Common myeloid progenitor, CD34-positive (primary cell): ENCODE measurements around the gene FRMD7.
A peak's percentile ranks its signal among the peaks of the same experiment; 100 is the strongest.
"Not testable (repeated sequence)": the region's sequence is repeated elsewhere in the genome, so short reads cannot be mapped to it uniquely, and the experiment has no call there.

Source experiments
- CTCF ChIA-PET: fragments of 350-600 bp; sonication (Branson Sonifier 250); formaldehyde crosslinking; loops from one replicate; lab custom pipeline; 2021; ENCODE audit warnings: antibody characterized with exemption; lab: Charles Lee
- POLR2A ChIA-PET: fragments of 350-600 bp; sonication (Branson Sonifier 250); formaldehyde crosslinking; loops from one replicate; lab custom pipeline; 2021; ENCODE audit warnings: antibody characterized with exemption; lab: Charles Lee
- DNase-seq, 3 donors: peaks; one replicate each; pipeline versions ENCODE4 v3.0.0 to v3.0.0-alpha.2; 2013
- H3K27ac ChIP-seq, 2 experiments: 1 replicate in 1 of 2; 2 replicates in 1 of 2; pipeline ENCODE4 v1.7.0; 2013; ENCODE audit warnings: inconsistent platforms in 2 of 2, low read length in 2 of 2, mild to moderate bottlenecking in 2 of 2, low read depth in 1 of 2, moderate library complexity in 1 of 2; ENCODE audit not compliant: severe bottlenecking in 2 of 2, insufficient read depth in 1 of 2, poor library complexity in 1 of 2
- H3K27me3 ChIP-seq, 5 experiments: replicated peaks in 2 of 5; 1 replicate in 3 of 5; 2 replicates in 2 of 5; pipeline versions ENCODE4 v1.6.1 to v1.7.0; 2013; ENCODE audit warnings: low read length in 4 of 5, mild to moderate bottlenecking in 2 of 5, moderate library complexity in 2 of 5, inconsistent platforms in 1 of 5; ENCODE audit not compliant: insufficient read depth in 5 of 5, control insufficient read depth in 4 of 5
- H3K36me3 ChIP-seq, 4 experiments: 1 replicate in 2 of 4; 2 replicates in 2 of 4; pipeline versions ENCODE4 v1.6.1 to v1.7.0; 2013; ENCODE audit warnings: low read length in 3 of 4, control low read depth in 1 of 4, mild to moderate bottlenecking in 1 of 4; ENCODE audit not compliant: control insufficient read depth in 4 of 4, insufficient read depth in 4 of 4
- H3K4me1 ChIP-seq, 4 experiments: 1 replicate in 3 of 4; 2 replicates in 1 of 4; pipeline versions ENCODE4 v1.6.1 to v1.7.1; 2013; ENCODE audit warnings: low read length in 3 of 4, mild to moderate bottlenecking in 3 of 4, control low read depth in 1 of 4, inconsistent platforms in 1 of 4, moderate library complexity in 1 of 4; ENCODE audit not compliant: control insufficient read depth in 4 of 4, insufficient read depth in 4 of 4; ENCODE audit errors: control extremely low read depth in 1 of 4
- H3K4me3 ChIP-seq, 7 experiments: 1 replicate in 4 of 7; 2 replicates in 3 of 7; pipeline versions ENCODE4 v1.5.1 to v1.7.0; 2013; ENCODE audit warnings: mild to moderate bottlenecking in 7 of 7, low read length in 6 of 7, moderate library complexity in 6 of 7, inconsistent platforms in 2 of 7, low read depth in 2 of 7, control low read depth in 1 of 7; ENCODE audit not compliant: insufficient read depth in 4 of 7, control insufficient read depth in 1 of 7; ENCODE audit errors: extremely low read depth in 1 of 7
- H3K9me3 ChIP-seq, 5 experiments: 1 replicate in 4 of 5; 2 replicates in 1 of 5; pipeline versions ENCODE4 v1.6.1 to v1.7.1; 2013; ENCODE audit warnings: low read length in 4 of 5, mild to moderate bottlenecking in 2 of 5, inconsistent platforms in 1 of 5, low read depth in 1 of 5, moderate library complexity in 1 of 5; ENCODE audit not compliant: control insufficient read depth in 4 of 5, insufficient read depth in 2 of 5; ENCODE audit errors: control extremely low read depth in 1 of 5
- WGBS: methylation state at CpG from one replicate; pipeline ENCODE4 v1.1.5; 2013; ENCODE audit not compliant: insufficient coverage; 5-methylcytosine and 5-hydroxymethylcytosine counted together

The FRMD7 gene

GRCh38 chrX:132098704-132099103 is 29.1 kb downstream of the FRMD7 start:
- H3K36me3 ChIP-seq, H3K27ac ChIP-seq, H3K9me3 ChIP-seq, DNase-seq, CTCF ChIA-PET, H3K4me1 ChIP-seq, POLR2A ChIA-PET, H3K4me3 ChIP-seq: not testable (repeated sequence)
- H3K27me3 ChIP-seq: peaks cover 0 to 18% (median 0%) of the 10 kb centered on the region in 5 experiments
- 91% methylated on average over 2 of the region's 4 CpGs for WGBS

DNA sequence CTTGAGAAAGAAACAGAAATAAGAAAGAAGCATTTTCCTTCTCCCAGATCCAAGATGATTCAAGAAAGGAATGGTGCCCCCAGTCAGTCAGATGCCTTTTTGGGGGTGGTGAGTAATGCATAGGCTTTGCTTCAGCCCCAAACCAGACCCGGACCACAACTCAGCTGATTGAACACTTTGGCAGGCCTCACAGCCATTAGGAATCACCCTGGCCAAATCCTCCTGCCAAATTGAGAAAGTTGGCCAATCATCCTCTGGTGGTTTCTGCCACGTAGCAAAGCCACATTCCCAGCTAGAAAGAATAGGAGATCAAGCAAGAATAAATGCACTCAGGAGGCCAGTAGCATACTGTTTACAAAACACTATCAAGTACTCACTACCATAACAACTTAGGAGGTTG is 33.7 kb downstream of the FRMD7 start:
- ChIA-PET CTCF (interaction anchor here (1.5 kb wide), 1 partner anchor 9 kb away, joined by 3 read pairs; no protein-coding TSS in a partner anchor), POLR2A (no interaction called here)
- Histone ChIP-seq H3K4me1 (peaks cover 0 to 9% (median 7%) of the 10 kb centered on the region in 4 experiments), H3K27me3 (peaks cover 0 to 12% (median 0%) of the 10 kb centered on the region in 5 experiments), H3K36me3 (no peaks in the 10 kb centered on the region), H3K9me3 (no peaks in the 10 kb centered on the region), H3K4me3 (no peak overlapping the region), H3K27ac (no peak overlapping the region)
- 57% methylated on average over 2 of the region's 2 CpGs for WGBS
- no peak for DNase-seq

- Histone ChIP-seq H3K36me3 (no peaks in the 10 kb centered on the region), H3K27ac (no peak overlapping the region), H3K27me3 (peaks cover 0 to 12% (median 0%) of the 10 kb centered on the region in 5 experiments), H3K9me3 (no peaks in the 10 kb centered on the region), H3K4me1 (peaks cover 0 to 9% (median 7%) of the 10 kb centered on the region in 4 experiments), H3K4me3 (no peak overlapping the region)
- WGBS: 75% methylated on average over 2 of the region's 4 CpGs
- ChIA-PET CTCF (interaction anchor here (5.4 kb wide), 1 partner anchor 127 kb away, joined by 38 read pairs; the partner anchor contains the start of gene RAP2C), POLR2A (no interaction called here)
- no peak for DNase-seq
These were observed 34.5 kb downstream of the FRMD7 start for GRCh38 chrX:132093239-132093860.

- Histone ChIP-seq H3K27ac (no peak overlapping the region), H3K4me3 (no peak overlapping the region), H3K9me3 (no peaks in the 10 kb centered on the region), H3K4me1 (peaks cover 0 to 9% (median 7%) of the 10 kb centered on the region in 4 experiments), H3K27me3 (peaks cover 0 to 12% (median 0%) of the 10 kb centered on the region in 5 experiments), H3K36me3 (no peaks in the 10 kb centered on the region)
- ChIA-PET POLR2A (no interaction called here), CTCF (interaction anchor here (0.8 to 5.4 kb wide), 5 partner anchors 9 to 240 kb away, joined by 3 to 38 read pairs (median 3); partner anchors contain the start of gene RAP2C)
- WGBS: 53% methylated on average over 7 of the region's 7 CpGs
- peak; percentile 58 to 77 (median 72) for DNase-seq
These were observed 35.3 kb downstream of the FRMD7 start for GRCh38 chrX:132092439-132093065.

- Histone ChIP-seq H3K4me3 (no peak overlapping the region), H3K27ac (no peak overlapping the region), H3K9me3 (no peaks in the 10 kb centered on the region), H3K27me3 (peaks cover 0 to 9% (median 0%) of the 10 kb centered on the region in 5 experiments), H3K36me3 (no peaks in the 10 kb centered on the region), H3K4me1 (peaks cover 0 to 9% (median 7%) of the 10 kb centered on the region in 4 experiments)
- WGBS: 44% methylated on average over 5 of the region's 8 CpGs
- peak in 2 of 3 donors; percentile 41 to 54 for DNase-seq
- ChIA-PET CTCF (interaction anchor here (0.9 to 5.4 kb wide), 2 partner anchors 24 to 129 kb away, joined by 3 to 38 read pairs; partner anchors contain the start of gene RAP2C), POLR2A (no interaction called here)
These were observed 37.2 kb downstream of the FRMD7 start for GRCh38 chrX:132090403-132091159.

DNA sequence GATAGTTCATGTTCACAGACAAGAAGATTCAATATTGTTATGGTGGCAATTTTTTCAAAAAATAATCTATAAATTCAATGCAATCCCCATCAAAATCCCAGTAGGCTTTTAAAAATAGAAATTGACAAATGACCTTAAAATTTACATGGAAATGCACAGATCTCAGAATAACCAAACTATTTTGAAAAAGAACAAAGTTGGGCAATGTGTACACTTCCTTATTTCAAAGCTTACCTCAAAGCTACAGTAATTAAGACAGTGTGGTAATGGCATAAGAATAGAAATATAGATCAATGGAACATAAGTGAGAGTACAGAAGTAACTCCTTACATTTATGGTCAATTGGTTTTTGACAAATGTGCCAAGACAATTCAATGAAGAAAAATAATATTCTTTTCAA is 39.0 kb downstream of the FRMD7 start:
- H3K27ac ChIP-seq: no peak overlapping the region
- no peak for DNase-seq
- H3K9me3 ChIP-seq: no peaks in the 10 kb centered on the region
- ChIA-PET POLR2A (interaction anchor here (0.7 kb wide), 1 partner anchor 165 kb away, joined by 3 read pairs; no protein-coding TSS in a partner anchor), CTCF (interaction anchor here (0.9 to 5.4 kb wide), 2 partner anchors 13 to 131 kb away, joined by 3 to 38 read pairs; partner anchors contain the start of gene RAP2C)
- H3K4me3 ChIP-seq: no peak overlapping the region
- H3K36me3 ChIP-seq: no peaks in the 10 kb centered on the region
- H3K27me3 ChIP-seq: peaks cover 0 to 9% (median 0%) of the 10 kb centered on the region in 5 experiments
- H3K4me1 ChIP-seq: peaks cover 0 to 11% (median 9%) of the 10 kb centered on the region in 4 experiments
